WI38 (cell line): ENCODE results near the gene RPL36AL.

ENCODE experiments used
- H3K4me3 ChIP-seq: 2 replicates; pipeline ENCODE4 v1.5.1; 2011; ENCODE audit warnings: low read depth, mild to moderate bottlenecking, control low read depth, low read length
- TF ChIP-seq, protein P1 (sequence below): IDR thresholded peaks from 2 replicates; pipeline ENCODE4 v1.5.1; 2012; ENCODE audit warnings: low read depth, mild to moderate bottlenecking, control low read depth, low read length

Gene RPL36AL

DNA sequence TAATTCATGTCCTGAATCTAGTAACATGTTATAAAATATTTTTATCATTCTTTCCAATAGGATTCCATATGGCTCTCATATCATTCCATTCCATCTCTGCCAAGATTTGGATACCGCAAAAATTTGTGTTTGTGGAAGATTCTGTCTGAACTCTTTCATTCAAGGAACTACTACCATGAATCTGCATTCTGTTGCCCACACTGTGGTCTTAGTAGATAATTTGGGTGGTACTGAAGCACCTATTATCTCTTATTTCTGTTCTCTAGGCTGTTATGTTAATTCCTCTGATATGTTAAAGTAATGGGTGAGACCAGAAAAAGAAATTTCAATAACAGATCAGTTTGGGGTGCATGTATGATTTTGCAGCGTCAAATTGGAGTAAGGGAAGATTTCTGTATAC, 6.2 kb downstream of the RPL36AL start:
- H3K4me3 ChIP-seq: no peak overlapping the region
- TF ChIP-seq, protein P1, sequence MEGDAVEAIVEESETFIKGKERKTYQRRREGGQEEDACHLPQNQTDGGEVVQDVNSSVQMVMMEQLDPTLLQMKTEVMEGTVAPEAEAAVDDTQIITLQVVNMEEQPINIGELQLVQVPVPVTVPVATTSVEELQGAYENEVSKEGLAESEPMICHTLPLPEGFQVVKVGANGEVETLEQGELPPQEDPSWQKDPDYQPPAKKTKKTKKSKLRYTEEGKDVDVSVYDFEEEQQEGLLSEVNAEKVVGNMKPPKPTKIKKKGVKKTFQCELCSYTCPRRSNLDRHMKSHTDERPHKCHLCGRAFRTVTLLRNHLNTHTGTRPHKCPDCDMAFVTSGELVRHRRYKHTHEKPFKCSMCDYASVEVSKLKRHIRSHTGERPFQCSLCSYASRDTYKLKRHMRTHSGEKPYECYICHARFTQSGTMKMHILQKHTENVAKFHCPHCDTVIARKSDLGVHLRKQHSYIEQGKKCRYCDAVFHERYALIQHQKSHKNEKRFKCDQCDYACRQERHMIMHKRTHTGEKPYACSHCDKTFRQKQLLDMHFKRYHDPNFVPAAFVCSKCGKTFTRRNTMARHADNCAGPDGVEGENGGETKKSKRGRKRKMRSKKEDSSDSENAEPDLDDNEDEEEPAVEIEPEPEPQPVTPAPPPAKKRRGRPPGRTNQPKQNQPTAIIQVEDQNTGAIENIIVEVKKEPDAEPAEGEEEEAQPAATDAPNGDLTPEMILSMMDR: no peak

DNA sequence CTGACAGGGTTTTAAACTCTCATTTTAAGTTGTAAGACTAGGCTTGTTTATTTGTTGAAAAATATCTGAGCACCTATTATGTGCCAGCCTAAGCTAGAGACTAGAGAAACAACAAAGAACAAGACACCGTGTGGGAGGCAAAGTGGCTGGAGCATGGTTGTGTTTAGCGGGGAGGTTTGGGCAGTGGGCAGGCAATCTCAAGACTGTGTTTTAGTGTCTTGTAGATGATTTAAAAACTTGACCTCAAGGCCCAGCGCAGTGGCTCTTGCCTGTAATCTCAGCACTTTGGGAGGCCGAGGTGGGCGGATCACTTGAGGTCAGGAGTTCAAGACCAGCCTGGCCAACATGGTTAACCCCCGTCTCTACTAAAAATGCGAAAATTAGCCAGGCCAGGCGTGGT, 7.8 kb downstream of the RPL36AL start:
- TF ChIP-seq, protein P1: no peak
- no peak overlapping the region for H3K4me3 ChIP-seq

DNA sequence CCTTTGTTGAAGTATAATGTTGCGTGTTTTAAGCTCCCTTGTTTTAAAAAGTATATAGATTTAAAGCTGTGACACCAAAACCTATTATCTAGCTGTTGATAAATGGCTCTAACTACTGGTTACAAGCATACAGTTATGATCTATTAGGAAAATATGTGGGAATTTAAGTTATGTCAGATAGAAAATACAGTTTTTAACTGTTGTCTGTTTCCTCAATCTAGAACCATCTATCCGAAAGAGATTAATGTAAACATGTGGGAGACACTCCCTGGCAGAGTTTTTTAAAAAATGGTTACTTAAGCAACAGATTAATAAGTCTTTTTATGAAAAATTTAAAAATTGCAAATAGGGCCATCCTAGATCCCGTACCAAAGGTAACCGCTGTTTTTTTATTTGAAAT, 8.2 kb downstream of the RPL36AL start:
- TF ChIP-seq, protein P1: no peak

DNA sequence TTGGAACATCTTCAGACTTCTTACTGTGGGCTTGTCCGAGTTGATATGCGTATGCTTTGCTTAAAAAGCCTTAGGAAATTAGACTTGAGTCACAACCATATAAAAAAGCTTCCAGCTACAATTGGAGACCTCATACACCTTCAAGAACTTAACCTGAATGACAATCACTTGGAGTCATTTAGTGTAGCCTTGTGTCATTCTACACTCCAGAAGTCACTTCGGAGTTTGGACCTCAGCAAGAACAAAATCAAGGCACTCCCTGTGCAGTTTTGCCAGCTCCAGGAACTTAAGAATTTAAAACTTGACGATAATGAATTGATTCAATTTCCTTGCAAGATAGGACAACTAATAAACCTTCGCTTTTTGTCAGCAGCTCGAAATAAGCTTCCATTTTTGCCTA, 12.8 kb downstream of the RPL36AL start:
- TF ChIP-seq, protein P1: no peak
- H3K4me3 ChIP-seq: no peak overlapping the region

More for the DNA sequence above, 8.2 kb downstream of the RPL36AL start:
- H3K4me3 ChIP-seq: no peak overlapping the region

DNA sequence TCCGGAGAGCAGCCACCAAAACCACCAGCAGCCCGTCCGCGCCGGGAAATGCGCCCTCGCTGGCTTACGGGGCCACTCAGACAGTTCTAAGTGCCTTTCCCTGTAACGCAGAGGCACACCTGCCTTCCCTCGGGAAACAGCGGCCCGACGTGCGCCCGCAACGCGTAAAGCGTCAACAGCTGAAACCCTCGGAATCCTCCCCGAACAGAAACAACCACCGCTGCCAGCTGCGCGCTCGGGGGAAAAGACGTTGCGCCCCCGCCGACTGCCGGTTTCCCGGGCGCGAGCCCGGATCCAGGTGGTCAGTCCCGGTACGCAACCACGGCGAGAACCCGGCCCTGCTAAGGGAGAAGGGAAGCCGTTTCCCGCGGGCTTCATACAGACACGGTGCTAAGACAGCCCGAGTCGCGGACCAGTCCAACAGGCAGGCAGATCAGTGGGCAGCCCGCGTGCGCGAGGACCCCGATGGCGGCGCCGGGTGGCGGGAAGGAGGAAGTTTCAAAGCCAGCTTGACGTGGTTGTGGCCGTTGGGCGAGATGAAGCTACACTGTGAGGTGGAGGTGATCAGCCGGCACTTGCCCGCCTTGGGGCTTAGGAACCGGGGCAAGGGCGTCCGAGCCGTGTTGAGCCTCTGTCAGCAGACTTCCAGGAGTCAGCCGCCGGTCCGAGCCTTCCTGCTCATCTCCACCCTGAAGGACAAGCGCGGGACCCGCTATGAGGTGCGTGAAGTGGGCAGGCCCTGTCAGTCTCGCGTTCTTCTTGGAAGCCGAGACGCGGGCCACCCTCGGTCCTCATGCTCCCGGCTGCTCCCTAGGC, 21.7 kb downstream of the RPL36AL start, which contains the start of gene LRR1:
TSS of gene LRR1 (plus strand) at position 456 of the 816 bp plus-strand sequence. CDS start at position 537, 81 bp downstream.
- TF ChIP-seq, protein P1: no peak

DNA sequence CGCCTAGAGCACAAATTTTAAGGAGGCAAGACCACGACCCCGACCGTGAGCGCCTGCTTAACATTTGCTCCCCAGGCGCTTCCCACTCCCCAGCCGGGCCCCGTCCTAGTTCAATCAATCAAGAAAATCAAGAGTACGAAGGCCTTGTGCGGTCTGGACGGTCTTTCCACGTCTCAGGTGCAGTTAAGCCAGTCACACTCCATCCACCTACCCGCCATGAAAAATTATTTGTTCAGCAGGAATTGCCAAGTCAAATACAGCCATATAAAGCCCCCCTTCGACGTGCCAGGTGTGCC, 22.3 kb downstream of the RPL36AL start:
- TF ChIP-seq, protein P1: no peak
- peak overlapping the region; percentile 77 for H3K4me3 ChIP-seq

More for the DNA sequence above, 21.7 kb downstream of the RPL36AL start, which contains the start of gene LRR1:
- H3K4me3 ChIP-seq: peak within 1 kb of the TSS; percentile 77

DNA sequence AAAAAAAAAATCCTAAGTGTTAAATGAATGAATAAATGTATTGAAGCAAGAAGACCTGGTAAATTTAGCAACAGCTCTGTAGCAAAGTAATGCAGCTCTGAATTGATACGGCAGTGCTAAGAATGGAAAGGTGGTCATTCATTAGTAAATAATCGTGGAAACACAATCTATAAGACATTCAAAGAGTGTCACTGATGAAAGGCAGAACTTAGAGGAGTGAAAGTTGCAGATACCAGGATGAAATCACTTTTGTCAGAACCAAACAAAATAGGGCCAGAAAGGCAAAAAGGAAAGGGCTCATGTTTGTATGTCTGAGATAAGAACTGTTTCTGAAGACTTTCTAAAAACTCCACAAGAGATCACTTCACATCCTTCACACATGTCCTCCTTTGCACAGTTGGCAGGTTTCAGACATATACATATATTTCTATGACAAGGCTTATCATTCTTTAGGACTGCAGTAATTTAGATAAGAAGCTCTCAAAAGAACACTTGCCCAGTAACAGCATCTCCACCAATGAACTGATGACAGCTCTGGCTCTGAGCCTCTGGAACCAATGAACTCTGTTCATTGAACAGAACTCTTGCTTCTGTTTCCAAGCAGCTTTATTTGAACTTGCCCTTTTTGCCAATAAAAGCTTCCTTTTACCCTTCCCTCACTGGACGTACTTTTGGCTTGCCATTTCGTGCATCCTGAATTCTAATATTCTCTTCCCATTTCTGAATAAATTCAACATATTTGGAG, 25.9 kb downstream of the RPL36AL start:
- TF ChIP-seq, protein P1: no peak
- H3K4me3 ChIP-seq: no peak overlapping the region
